CD4-positive, alpha-beta T cell treated with Interleukin-17A for 1 hour (primary cell): ENCODE data around the gene DPY19L3.
"Not testable (repeated sequence)": the region's sequence is repeated elsewhere in the genome, so short reads cannot be mapped to it uniquely, and the experiment has no call there.

Experiments used
- DNase-seq: peaks from one replicate; pipeline ENCODE4 v3.0.0-alpha.2; 2020

Gene DPY19L3

GRCh38 chr19:32396046-32396652, 9.4 kb upstream of the DPY19L3 start:
- DNase-seq = no peak

GRCh38 chr19:32397671-32398101, 7.9 kb upstream of the DPY19L3 start:
- no peak for DNase-seq

- no peak for DNase-seq
Observed at GRCh38 chr19:32401992-32402391, 3.6 kb upstream of the DPY19L3 start.

GRCh38 chr19:32403291-32403995, 2.1 kb upstream of the DPY19L3 start:
- no peak for DNase-seq

GRCh38 chr19:32404213-32404932, 1.2 kb upstream of the DPY19L3 start:
- no peak for DNase-seq

GRCh38 chr19:32404933-32405430, 588 bp upstream of the DPY19L3 start:
- DNase-seq = no peak

- DNase-seq = no peak
Observed at GRCh38 chr19:32406161-32407003, 812 bp downstream of the DPY19L3 start.

- no peak for DNase-seq
Observed at GRCh38 chr19:32407004-32407992, 1.7 kb downstream of the DPY19L3 start.

- no peak for DNase-seq
Observed at GRCh38 chr19:32415246-32415645, 9.7 kb downstream of the DPY19L3 start.

GRCh38 chr19:32415669-32416068, 10.1 kb downstream of the DPY19L3 start:
- DNase-seq = no peak

- no peak for DNase-seq
Observed at GRCh38 chr19:32416749-32417456, 11.3 kb downstream of the DPY19L3 start.

GRCh38 chr19:32418155-32418554, 12.6 kb downstream of the DPY19L3 start:
- no peak for DNase-seq

- DNase-seq = no peak
Observed at GRCh38 chr19:32421589-32422361, 16.2 kb downstream of the DPY19L3 start.

GRCh38 chr19:32422435-32422834, 16.9 kb downstream of the DPY19L3 start:
- DNase-seq = no peak

- not testable (repeated sequence) for DNase-seq
Observed at GRCh38 chr19:32423944-32424343, 18.4 kb downstream of the DPY19L3 start.

GRCh38 chr19:32427536-32427935, 22.0 kb downstream of the DPY19L3 start:
- DNase-seq = no peak

GRCh38 chr19:32436692-32437091, 31.1 kb downstream of the DPY19L3 start:
- DNase-seq = no peak

- DNase-seq = no peak
Observed at GRCh38 chr19:32437096-32437495, 31.5 kb downstream of the DPY19L3 start.

- no peak for DNase-seq
Observed at GRCh38 chr19:32438751-32439150, 33.2 kb downstream of the DPY19L3 start.

GRCh38 chr19:32442650-32443049, 37.1 kb downstream of the DPY19L3 start:
- DNase-seq = no peak
